ENCODE results near the gene ICAM5.

DNA sequence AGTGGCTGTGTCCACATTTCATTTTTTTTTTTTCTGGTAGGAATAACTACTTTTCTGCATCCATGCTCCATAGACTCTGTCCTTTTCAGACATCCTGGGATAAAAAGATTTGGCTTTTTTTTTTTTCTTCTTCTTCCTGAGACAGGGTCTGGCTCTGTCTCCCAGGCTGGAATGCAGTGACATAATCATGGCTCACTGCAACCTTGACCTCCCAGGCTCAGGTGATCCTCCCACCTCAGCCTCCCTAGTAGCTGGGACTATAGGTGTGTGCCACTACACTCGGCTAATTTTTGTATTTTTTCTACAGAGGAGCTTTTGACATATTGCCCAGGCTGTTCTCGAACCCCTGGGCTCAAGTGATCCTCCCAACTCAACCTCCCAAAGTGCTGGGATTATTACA is 53.7 kb downstream of the ICAM5 start:
- TF ChIP-seq, protein P1, sequence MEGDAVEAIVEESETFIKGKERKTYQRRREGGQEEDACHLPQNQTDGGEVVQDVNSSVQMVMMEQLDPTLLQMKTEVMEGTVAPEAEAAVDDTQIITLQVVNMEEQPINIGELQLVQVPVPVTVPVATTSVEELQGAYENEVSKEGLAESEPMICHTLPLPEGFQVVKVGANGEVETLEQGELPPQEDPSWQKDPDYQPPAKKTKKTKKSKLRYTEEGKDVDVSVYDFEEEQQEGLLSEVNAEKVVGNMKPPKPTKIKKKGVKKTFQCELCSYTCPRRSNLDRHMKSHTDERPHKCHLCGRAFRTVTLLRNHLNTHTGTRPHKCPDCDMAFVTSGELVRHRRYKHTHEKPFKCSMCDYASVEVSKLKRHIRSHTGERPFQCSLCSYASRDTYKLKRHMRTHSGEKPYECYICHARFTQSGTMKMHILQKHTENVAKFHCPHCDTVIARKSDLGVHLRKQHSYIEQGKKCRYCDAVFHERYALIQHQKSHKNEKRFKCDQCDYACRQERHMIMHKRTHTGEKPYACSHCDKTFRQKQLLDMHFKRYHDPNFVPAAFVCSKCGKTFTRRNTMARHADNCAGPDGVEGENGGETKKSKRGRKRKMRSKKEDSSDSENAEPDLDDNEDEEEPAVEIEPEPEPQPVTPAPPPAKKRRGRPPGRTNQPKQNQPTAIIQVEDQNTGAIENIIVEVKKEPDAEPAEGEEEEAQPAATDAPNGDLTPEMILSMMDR (IDR thresholded peaks at IDR 0.05), result no peak
- TF ChIP-seq POLR2A (IDR thresholded peaks at IDR 0.05) (no peak), POLR2AphosphoS5 (IDR thresholded peaks at IDR 0.05) (no peak), EP300 (IDR thresholded peaks at IDR 0.05) (no peak)

Data from upper lobe of left lung (tissue), 4 donors.